OCI-LY3 (cell line): Measurements from ENCODE around the gene DENND5A.

ENCODE experiments used
- H2AFZ ChIP-seq: fragments of 200-600, 300-600 bp; shearing (Covaris generic); 2 replicates; pipeline ENCODE4 v1.6.0; 2014; ENCODE audit warnings: antibody characterized with exemption, low read depth, low read length
- H3K27ac ChIP-seq: fragments of 200-600, 300-600 bp; sonication (generic); 2 replicates; pipeline ENCODE4 v1.5.1; 2014; ENCODE audit warnings: mild to moderate bottlenecking, low read length, moderate library complexity, mixed read lengths
- H3K27me3 ChIP-seq: fragments of 200-600, 300-600 bp; sonication (generic); 2 replicates; pipeline ENCODE4 v1.6.1; 2014; ENCODE audit warnings: low read depth, low read length, mixed read lengths
- H3K36me3 ChIP-seq: fragments of 200-600, 300-600 bp; sonication (generic); replicated peaks from 2 replicates; pipeline ENCODE3; 2014; ENCODE audit warnings: low read depth, low read length, mixed read lengths
- H3K4me1 ChIP-seq: fragments of 300-600, 200-600 bp; sonication (generic); 2 replicates; pipeline ENCODE4 v1.6.1; 2014; ENCODE audit warnings: low read length, mixed read lengths
- H3K4me2 ChIP-seq: fragments of 200-600, 300-600 bp; sonication (generic); 2 replicates; pipeline ENCODE4 v1.6.1; 2014; ENCODE audit warnings: low read length, mixed read lengths
- H3K4me3 ChIP-seq: fragments of 300-600, 200-600 bp; sonication (generic); 2 replicates; pipeline ENCODE4 v1.5.1; 2014; ENCODE audit warnings: antibody characterized with exemption, mild to moderate bottlenecking, low read length, moderate library complexity
- H3K79me2 ChIP-seq: fragments of 300-600, 200-600 bp; shearing (Covaris generic); 2 replicates; pipeline ENCODE4 v1.6.1; 2014; ENCODE audit warnings: mild to moderate bottlenecking, low read length, mixed read lengths
- H3K9ac ChIP-seq: fragments of 300-600, 200-600 bp; shearing (Covaris generic); 2 replicates; pipeline ENCODE4 v1.6.0; 2014; ENCODE audit warnings: mild to moderate bottlenecking, low read length, moderate library complexity
- H3K9me3 ChIP-seq: fragments of 200-600, 300-600 bp; shearing (Covaris generic); 2 replicates; pipeline ENCODE4 v1.6.1; 2014; ENCODE audit warnings: low read length, mixed read lengths; ENCODE audit not compliant: insufficient read depth
- H4K20me1 ChIP-seq: fragments of 200-600, 300-600 bp; sonication (generic); 2 replicates; pipeline ENCODE4 v1.6.1; 2016; ENCODE audit warnings: low read length, mixed read lengths; ENCODE audit not compliant: insufficient read depth
- EZH2phosphoT487 ChIP-seq: fragments of 200-600 bp; shearing (Covaris generic); IDR thresholded peaks from 2 replicates; pipeline ENCODE4 v1.6.1; 2018; ENCODE audit warnings: antibody characterized with exemption, mixed run types, low read depth
- TF ChIP-seq, protein P1 (sequence below): fragments of 200-600, 300-600 bp; sonication (generic); IDR thresholded peaks from 2 replicates; pipeline ENCODE4 v1.5.1; 2014; ENCODE audit warnings: antibody characterized with exemption, low read length, low read depth

The DENND5A gene

DNA sequence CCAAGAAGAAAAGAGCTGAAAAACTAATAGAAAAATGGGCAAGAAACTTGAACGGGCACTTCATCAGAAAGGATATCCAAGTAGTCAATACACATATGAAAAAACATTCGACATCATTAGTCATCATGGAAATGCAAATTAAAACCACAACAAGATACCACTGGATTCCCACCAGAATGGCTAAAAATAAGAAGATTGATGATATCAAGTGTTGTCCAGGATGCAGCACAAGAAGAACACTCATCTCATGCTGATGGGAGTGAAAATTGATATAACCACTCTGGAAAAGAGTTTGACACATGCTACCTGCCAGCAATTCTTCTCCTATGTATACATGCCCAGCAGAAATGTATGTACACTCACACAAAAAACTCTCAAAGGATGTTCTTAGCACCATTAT lies 146.9 kb downstream of the DENND5A start:
- H3K4me1 ChIP-seq: peaks cover 2% of the 10 kb centered on the region
- TF ChIP-seq, protein P1, sequence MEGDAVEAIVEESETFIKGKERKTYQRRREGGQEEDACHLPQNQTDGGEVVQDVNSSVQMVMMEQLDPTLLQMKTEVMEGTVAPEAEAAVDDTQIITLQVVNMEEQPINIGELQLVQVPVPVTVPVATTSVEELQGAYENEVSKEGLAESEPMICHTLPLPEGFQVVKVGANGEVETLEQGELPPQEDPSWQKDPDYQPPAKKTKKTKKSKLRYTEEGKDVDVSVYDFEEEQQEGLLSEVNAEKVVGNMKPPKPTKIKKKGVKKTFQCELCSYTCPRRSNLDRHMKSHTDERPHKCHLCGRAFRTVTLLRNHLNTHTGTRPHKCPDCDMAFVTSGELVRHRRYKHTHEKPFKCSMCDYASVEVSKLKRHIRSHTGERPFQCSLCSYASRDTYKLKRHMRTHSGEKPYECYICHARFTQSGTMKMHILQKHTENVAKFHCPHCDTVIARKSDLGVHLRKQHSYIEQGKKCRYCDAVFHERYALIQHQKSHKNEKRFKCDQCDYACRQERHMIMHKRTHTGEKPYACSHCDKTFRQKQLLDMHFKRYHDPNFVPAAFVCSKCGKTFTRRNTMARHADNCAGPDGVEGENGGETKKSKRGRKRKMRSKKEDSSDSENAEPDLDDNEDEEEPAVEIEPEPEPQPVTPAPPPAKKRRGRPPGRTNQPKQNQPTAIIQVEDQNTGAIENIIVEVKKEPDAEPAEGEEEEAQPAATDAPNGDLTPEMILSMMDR: no peak
- TF ChIP-seq EZH2phosphoT487: no peak
- no peak overlapping the region for H3K4me2 ChIP-seq
- no peaks in the 10 kb centered on the region for H3K79me2 ChIP-seq
- no peak overlapping the region for H3K27ac ChIP-seq
- no peaks in the 10 kb centered on the region for H3K36me3 ChIP-seq
- H3K9me3 ChIP-seq: no peaks in the 10 kb centered on the region
- no peak overlapping the region for H3K9ac ChIP-seq
- no peak overlapping the region for H2AFZ ChIP-seq
- no peak overlapping the region for H3K4me3 ChIP-seq
- H4K20me1 ChIP-seq: no peaks in the 10 kb centered on the region
- no peaks in the 10 kb centered on the region for H3K27me3 ChIP-seq

DNA sequence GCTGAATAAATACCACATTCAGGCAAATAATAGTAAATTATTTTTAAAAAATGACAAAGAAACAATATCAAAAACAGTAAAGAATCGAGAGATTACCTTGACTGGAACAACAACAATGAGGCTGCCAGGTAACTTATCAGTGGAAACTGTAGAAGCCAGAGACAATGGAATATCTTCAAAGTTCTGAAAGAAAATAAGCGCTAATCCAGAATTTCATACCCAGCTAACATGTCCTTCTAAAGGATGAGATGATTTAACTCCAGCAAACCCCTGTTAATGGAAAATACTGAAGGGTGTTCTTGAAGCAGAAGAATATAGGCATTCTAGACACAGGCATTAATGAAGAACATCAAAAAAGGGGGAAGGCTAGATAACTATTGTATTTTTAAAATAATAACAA lies 153.1 kb downstream of the DENND5A start:
- no peak for TF ChIP-seq EZH2phosphoT487
- TF ChIP-seq, protein P1: no peak
- H3K9me3 ChIP-seq: peaks cover 9% of the 10 kb centered on the region; the same call in 1 of the 2 replicates
- H3K36me3 ChIP-seq: peaks cover 7% of the 10 kb centered on the region
- no peak overlapping the region for H3K27ac ChIP-seq
- H3K4me3 ChIP-seq: no peak overlapping the region
- no peak overlapping the region for H2AFZ ChIP-seq
- H3K27me3 ChIP-seq: no peaks in the 10 kb centered on the region
- H4K20me1 ChIP-seq: no peaks in the 10 kb centered on the region
- H3K79me2 ChIP-seq: no peaks in the 10 kb centered on the region
- no peak overlapping the region for H3K4me2 ChIP-seq
- H3K4me1 ChIP-seq: no peaks in the 10 kb centered on the region
- no peak overlapping the region for H3K9ac ChIP-seq

DNA sequence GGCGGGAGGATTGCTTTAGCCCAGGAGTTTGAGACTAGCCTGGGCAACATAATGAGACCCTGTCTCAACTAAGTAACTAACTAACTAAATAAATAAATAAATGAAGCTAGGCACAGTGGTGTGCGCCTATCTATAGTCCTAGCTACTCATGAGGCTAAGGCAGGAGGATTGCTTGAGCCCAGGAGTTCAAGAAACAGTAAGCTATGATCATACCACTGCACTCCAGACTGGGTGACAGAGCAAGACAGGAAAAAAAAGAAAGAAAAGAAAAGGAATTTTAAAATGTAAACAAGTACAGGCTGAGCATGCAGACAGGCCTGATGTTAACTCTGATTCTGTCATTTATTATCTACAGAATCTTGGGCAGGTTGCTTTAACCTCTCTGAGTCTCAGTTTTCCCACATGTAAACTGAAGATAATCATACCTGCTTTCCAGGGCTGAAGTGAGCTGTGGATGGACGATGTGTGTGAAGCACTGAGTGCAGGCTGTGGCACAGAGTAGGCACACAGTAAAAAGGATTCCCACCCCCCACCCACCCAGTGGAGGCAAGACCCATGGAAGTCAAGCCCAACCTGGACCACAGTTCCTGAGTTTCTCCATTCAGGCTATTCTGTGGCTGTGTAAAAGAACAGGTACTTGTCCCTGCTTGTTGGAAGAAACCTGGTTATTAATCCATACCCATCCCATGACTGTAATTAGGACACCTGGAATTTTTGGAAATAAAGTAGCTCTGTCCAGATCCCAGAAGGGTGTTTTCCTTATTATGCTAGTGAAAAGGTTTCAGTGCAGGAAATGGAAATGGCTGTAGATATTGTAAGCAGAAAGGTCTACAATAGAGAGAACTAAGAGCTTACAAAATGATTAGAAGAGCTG lies 155.1 kb downstream of the DENND5A start:
- TF ChIP-seq, protein P1: no peak
- no peak for TF ChIP-seq EZH2phosphoT487
- peaks cover 9% of the 10 kb centered on the region; the same call in 1 of the 2 replicates for H3K9me3 ChIP-seq
- H3K4me1 ChIP-seq: no peaks in the 10 kb centered on the region
- H2AFZ ChIP-seq: no peak overlapping the region
- H3K4me3 ChIP-seq: no peak overlapping the region
- no peaks in the 10 kb centered on the region for H3K27me3 ChIP-seq
- H3K36me3 ChIP-seq: peaks cover 7% of the 10 kb centered on the region
- H3K9ac ChIP-seq: no peak overlapping the region
- H4K20me1 ChIP-seq: no peaks in the 10 kb centered on the region
- no peak overlapping the region for H3K4me2 ChIP-seq
- no peak overlapping the region for H3K27ac ChIP-seq
- no peaks in the 10 kb centered on the region for H3K79me2 ChIP-seq

DNA sequence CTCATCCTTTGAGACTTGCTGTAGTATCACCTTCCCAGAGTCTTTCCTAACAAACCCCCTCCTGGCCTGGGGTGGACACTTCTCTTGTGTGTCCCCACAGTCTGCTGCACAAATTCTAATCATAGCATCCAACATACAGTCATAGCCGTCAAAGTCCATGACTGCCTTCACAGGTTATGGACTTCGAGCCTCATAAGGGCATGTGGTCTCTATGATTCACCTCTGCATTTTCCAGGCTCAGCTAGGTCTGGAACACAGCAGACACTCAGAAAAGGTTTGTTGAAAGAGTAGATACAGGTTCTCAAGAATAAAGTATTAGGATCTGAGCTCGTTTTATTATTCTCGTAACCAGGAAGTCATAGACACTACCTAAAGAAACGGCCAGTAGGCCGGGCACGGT lies 160.6 kb downstream of the DENND5A start:
- Histone ChIP-seq H3K4me1 (no peaks in the 10 kb centered on the region), H4K20me1 (no peaks in the 10 kb centered on the region), H3K9ac (no peak overlapping the region), H3K36me3 (no peaks in the 10 kb centered on the region), H3K27me3 (no peaks in the 10 kb centered on the region), H3K27ac (no peak overlapping the region), H3K4me2 (no peak overlapping the region), H2AFZ (no peak overlapping the region), H3K4me3 (no peak overlapping the region), H3K79me2 (no peaks in the 10 kb centered on the region), H3K9me3 (no peaks in the 10 kb centered on the region)
- TF ChIP-seq, protein P1: no peak
- TF ChIP-seq EZH2phosphoT487: no peak
